UCSD-AML1 (cell line): ENCODE results near the gene ISCU.

ENCODE experiments used
- DNase-seq: peaks from one replicate; lab custom pipeline; 2025; ENCODE audit not compliant: unreplicated experiment; lab: John Stamatoyannopoulos, UW

Gene ISCU

DNA sequence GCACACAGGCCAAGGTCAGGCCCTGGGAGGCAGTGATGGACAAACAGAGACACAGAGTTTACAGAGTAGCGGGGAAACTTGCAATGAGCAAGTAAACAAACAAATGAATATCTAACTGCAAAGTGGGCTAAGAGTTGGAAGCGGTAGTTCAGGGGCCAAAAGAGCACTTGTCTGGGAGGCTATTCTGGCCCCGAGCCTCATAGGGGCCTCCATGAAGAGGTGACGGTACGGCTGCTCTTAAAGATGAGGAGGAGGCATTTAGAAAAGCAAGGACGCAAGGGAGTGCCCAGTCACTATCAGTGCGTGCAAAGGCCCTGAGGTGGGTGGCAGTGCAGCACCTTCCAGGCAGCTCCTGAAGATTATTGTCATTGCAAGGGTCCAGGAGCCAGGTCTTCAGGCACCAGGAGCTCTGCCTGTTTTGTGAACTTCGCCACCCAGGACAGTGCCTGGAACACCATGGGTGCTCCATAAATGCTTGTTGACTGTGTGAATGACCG, 39.9 kb downstream of the ISCU start:
- no peak for DNase-seq

DNA sequence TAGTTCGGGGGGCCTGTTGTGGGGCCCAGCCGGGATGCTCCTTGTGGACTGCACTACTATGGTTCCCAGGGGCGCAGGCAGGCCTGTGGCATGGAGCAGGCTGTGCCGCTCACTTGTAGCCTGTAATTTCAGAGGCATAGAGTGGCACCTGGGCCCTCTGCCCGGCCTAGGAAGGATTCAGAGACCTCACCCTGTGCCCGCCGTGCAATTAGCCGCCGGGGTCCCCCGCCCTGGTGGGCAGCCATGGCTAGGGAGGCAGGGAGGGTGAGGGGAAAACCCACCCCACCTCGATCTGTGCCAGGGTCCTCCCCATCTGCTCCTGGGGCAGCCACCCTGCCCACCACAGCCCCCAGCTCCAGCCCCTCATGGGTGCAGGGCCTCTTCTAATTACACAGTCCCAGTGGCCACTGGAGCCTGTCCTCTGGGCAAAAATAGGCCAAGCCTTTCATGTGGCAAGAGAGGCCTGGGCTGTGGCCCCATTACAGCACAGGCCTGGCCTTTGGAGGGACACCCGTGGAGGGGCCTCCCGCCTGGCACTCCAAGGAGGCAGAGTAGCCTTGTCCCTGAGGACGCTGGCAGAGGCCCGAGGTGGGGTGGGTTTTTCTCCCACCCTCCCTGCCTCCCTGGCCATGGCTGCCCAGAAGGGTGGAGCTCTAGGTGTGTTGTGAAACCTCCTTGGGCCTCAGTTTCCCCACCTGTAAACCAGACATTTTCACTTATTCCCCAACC, 40.7 kb downstream of the ISCU start:
- DNase-seq = no peak

DNA sequence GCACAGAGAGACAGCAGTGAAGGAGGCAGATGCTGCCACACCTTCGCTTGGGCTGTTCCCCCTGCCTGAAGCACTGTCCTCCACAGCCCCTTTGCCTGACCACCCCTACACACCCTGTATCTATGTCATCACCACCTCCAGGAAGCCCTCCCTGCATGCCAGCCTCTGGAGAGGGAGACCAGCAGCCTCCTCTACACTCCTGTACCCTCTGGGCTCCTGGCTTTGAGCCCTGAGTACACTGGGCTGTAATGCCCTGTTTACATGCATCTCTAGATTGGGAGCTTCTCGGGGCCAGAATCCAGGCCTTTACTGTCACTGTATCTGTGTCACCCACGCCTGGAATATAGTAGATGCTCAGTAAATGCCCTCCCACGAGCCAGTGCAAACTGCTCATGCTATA, 41.3 kb downstream of the ISCU start:
- DNase-seq = no peak

DNA sequence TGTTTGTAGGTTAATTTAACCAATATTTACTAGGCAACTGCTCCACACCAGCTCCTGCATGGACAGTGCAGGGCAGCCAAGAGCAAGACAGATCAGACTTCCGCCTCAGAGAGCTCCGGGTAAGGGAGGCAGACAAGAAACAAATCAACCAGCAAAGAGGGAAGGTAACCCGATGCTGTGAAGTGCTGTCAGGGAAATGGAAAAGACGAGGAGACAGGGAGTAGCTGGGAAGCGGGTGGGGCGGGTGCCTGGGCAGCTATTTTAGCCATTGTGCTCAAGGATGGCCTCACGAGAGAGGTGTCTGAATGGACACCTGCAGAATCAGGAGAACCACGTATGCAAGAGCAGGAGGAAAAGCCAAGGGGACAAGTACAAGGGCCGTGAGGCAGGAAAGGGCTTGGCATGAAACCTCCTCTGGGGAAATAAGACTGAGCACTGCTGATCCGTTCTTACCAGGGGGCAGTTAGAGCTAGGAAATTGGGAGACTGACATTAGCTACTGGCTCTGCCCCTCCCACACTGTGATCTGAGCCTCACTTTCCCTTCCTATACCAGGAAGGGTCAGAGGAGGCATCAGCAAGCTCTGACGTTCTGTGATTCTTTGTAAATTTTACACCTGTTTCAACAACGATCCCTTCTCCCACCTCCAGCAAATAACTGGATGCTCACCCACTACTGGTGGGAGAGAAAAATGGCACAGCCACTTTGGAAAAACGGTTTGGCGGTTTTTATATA, 42.0 kb downstream of the ISCU start:
- no peak for DNase-seq

DNA sequence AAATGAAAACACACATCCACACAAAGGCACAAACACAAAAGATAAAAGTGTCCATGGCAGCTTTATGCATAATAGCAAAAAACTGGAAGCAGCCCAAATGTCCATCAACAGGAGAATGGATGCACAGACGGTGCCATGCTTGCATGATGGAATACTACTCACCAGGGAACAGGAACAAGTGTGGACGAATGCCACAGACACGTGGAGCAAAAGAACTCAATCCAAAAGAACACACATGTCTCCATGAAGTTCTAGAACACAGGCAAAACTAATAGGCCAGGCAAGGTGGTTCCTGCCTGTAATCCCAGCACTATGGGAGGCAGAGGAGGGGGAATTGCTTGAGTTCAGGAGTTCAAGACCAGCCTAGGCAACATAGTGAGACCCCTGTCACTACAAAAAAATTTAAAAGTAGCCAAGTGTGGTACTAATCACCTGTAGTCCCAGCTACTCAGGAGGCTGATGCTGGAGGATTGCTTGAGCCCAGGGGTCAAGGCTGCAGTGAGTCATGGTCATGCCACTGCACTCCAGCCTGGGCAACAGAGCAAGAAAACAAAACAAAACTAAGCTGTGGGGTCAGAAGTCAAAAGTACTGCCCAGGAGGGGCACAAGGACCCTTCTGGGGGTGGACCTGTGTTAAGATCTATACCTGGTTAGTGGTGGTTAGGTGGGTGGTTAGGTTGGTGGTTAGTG, 42.7 kb downstream of the ISCU start:
- DNase-seq = no peak

DNA sequence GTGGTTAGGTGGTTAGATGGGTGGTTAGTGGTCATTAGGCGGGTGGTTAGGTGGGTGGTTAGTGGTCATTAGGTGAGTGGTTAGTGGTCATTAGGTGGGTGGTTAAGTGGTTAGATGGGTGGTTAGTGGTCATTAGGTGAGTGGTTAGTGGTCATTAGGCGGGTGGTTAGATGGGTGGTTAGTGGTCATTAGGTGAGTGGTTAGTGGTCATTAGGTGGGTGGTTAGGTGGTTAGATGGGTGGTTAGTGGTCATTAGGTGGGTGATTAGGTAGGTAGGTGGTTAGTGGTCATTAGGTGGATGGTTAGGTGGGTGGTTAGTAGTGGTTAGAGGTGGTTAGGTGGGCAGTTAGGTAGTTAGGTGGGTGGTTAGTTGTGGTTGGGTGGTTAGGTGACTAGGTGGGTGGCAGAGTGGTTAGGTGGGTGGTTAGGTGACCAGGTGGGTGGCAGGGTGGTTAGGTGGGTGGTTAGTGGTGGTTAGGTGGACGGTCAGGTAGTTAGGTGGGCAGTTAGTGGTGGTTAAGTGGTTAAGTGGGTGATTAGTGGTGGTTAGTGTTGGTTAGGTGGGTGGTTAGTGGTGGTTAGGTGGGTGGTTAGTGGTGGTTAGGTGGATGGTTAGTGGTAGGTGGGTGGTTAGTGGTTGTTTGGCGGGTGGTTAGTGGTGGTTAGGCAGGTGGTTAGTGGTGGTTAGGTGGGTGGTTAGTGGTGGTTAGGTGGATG, 43.5 kb downstream of the ISCU start:
- no peak for DNase-seq

DNA sequence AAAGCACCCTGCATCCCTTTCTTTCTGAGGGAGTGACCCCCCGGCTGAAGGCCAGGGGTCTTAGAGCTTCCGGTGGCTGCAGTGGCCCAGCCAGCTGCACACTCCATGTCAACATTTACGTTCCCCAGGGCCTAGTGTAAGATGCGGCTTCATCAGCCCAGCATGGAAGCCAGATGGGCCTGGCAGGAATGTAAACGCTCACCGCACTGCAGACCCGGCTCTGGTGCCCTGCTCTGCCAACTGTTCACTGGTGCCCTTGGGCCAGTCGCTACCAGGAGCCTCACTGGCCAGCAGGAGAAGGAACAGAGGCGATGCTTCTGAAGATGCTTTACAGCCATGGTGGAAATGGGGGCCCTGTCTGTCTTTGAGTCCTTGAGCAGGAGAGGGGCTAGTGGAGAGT, 44.1 kb downstream of the ISCU start:
- no peak for DNase-seq

DNA sequence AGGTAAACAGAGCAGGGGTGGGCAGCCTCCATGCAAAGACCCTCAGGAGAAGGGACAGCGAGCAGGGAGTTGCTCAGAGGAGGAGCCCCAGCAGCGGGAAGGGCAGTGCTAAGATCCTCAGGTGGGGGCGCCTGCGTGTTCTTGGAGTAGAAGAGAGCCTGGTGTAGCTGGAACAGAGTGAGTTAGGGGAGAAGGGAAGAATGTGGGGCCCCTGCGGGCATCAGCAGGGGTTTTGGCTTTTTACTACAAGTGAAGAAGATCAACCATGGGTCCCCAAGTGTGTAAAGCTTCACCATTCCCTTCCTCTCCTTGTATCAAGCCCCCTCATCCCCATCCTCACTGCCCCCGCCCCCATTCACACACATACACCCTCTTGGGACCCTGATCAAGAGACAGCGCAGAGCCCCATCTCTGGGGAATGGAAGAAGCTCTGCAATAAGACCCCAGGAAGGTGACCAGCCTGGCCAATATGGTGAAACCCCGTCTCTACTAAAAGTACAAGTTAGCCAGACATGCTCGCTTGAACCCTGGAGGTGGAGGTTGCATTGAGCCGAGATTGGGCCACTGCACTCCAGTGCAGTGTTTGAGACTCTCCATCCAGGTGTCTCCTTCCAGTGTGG, 45.7 kb downstream of the ISCU start:
- DNase-seq = no peak

DNA sequence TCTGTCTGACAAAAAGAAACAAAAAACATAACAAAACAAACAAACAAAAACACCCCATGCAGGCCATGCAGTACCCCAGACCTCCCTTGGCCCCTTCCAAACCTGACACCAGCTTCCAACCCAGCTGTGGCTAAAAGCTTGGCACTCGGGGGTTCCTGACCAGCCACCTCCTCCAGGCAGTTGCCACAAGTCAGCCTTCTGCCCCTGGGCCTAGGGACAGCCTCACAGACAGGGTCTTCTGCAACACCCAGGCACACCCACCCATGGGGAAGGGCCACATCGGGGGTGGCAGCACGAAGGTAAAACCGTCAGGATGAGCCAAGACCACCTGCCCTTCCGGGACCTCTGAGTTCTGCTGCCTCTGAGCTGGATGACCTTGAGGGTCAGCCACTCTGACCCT, 46.2 kb downstream of the ISCU start:
- no peak for DNase-seq

DNA sequence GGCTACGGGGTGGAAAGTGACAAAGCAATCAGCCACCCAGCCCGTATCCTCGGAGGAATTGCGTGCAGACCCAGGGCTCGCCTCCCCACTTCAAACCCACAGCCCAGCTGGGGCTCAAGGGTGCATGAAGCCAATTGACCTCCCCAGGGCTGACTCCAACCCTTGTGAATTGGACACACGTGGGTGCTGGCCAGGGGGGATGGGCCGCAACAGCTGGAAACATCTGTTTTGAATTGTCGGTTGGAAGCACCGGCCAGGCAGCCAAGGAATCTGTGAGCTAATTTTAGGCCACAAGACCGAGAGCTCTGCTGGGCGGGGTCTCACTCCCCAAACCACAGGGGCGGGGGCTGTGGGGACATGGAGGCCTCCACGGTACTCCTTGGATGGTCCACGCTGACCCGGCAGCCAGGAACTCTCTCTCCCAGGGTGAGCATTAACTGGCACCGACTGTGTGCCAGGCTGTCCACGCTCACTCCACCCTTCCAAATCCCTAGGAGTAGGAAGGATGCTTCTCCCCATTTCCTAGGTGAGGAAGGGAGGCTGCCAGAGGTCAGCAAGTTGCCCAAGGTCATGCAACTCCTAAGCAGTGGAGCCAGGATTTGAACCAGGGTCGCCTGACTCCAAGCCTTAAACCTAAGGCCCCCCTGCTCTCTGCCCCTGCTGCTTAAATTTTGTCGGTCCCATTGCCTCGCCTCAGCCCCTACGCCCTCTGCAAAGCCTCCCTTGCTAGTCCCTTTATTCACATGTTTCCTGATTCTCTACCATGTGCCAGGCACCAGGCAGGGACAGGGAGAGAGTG, 47.3 kb downstream of the ISCU start:
- DNase-seq = peak; percentile 70

DNA sequence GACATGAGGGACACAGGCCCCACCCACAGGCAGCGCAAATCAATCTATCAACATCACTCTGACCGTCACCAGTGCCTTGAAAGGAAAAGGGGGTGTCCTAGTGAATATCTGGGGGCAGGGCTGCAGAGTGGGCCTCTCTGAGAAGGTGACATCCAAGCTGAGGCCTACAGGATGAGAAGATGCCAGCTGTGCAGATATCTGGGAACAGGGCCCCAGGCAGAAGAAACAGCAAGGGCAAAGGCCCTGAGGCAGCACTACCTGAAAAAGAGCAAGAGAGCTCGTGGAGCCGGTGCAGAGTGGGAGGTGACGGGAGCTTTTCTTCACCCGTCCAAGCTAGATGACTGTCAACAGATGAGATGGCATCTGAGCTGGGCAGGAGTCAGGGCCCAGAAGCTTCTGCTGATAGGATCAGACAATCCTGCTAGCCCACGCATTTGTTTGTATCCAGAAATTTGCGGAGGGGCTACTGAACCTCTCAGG, 48.0 kb downstream of the ISCU start:
- no peak for DNase-seq

DNA sequence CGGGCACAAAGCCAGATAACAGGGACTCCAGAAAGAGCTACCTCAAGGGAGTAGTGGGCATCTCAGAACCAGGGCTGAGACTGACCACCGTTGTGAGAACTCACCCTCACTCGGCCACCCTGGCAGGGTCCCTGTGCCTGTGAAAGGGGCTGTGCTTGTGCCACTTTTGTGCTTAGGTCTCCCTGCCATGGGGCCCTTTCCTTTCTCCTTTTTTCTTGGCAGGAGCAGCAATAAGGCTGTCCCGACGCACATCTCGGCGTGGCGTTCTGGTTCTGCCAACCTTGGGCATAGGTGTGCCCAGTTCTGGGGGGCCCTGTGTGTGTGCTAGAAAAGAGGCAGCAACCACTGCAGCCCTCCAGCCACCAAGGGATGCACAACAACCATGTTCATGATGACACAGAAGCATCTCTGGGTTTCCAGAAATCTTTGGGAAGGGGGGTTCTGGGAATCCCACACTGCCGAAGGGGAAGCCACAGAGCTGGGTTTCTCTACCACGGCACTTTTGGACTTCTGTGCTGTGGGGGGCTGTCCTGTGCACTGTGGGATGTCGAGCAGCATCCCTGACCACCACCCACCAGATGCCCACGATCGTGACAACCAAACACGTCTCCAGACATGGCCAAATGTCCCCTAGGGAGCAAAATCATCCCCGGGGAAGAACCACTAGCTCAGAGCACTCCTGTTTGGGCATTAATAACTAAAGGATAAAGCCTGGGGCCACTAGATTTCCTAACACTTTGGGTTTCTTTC, 48.6 kb downstream of the ISCU start:
- DNase-seq = no peak

DNA sequence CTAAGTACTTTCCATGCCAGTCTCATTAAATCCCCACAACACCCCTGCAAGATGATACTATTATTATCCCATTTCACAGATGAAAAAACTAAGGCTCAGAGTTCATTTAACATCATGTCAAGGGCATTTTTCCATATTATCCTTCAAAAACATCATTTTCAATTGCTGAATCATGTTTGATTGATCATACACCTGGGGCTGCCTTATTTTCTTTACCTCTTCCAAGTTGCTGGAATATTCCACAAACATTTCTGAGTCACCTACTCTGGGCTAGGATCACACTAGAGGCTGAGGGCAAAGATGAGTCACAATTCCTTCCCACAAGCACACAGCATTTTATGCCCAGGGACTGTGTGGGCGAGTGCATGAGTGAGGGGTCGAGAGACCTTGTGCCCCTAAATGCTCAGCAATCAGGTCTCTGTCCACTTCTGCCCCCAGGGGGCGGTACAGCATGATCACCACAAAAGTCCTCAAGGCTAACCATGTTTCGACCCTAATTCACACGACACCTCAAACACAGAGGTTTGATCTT, 49.6 kb downstream of the ISCU start:
- DNase-seq = peak; percentile 54

DNA sequence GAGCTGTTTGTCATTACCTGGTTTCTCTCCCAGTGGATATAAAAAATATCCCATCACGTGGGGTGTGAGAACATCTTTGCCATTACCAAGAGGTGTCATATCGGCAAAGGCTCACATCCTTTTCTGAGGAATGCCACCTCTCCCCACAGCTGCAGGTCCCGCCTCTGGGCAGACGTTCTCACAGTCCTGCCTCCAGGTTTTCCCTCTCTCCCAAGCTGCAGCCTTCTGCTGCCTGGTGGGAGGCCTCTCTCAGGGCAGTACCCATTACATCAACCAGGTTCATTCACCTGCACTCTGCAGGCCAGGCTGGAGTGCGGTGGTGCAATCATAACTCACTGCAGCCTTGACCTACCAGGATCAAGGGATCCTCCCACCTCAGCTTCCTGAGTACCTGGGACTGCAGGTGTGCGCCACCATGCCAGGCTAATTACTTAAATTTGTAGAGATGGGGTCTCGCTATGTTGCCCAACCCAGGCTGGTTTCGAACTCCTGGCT, 50.4 kb downstream of the ISCU start:
- no peak for DNase-seq

DNA sequence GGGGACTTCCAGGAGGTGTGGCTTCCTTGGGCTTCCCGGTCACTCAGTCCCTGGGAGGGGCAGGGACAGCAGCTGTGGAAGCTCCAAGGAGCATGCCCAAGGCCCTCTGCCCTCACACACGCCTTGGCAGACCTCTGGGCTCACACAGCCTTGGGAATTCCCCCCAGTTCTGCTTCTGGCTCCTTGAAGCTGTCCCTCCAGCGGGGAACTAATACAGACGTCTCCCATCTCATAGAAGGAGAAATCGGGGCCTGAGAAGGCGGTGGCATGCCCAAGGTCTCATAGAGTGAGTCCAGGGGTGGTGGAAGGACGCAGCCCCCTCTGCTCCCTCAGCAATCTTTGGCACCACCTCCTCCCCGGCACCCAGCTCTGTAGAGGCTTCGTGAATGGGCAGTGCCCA, 51.2 kb downstream of the ISCU start:
- DNase-seq = no peak

DNA sequence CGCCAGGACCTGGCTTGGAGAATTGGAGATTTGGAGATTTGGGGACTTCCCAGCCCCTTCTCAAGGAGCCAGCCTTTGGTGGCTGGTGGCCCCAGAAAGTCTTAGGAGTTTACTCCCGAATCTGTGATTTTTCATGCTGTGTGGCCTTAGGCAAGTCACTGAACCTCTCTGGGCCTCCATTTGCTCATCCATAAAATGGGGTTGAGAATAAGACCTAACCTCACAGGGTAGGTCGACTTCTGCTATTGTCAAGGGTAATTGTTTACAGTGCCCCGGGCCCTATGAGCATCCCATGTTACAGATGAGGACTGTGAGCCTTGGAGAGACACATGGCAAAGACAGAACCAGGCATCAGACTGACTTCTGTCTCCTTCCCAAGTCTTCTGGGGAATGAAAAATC, 51.6 kb downstream of the ISCU start:
- no peak for DNase-seq

DNA sequence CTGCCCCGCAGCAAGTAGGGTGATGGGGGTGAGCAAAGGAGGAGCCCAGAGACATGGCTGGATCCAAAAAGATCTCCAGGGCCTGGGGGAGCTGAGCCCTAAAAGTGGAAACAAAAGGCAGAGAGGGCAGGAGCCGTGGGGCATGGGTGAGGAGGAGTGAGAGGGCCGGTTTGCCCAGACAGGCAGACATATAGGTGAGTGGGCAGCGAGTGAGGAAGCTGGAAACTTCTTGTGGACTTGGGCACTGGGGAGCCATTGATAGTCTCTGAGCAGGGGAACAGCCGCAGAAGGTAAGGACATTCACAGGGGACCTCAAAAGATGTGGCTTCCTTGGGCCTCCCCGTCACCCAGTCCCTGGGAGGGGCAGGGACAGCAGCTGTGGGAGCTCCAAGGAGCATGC, 52.2 kb downstream of the ISCU start:
- no peak for DNase-seq

DNA sequence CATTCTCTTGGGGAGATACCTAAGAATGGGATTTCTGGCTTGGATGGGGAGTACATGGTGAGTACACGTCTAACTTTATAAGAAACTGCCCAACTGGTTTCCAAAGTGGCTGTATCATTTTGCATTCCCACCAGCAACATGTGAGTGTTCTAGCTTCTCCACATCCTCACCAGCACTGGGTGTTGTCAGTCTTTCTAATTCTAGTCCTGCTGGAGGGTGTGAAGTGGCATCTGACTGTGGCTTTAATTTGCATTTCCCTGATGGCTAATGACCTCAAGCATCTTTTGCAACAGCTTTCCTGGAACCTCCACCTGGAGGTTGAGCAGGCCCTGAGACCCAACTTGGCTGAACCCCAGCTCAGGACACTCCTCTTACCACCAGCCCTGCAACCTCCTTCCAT, 53.5 kb downstream of the ISCU start:
- DNase-seq = no peak

DNA sequence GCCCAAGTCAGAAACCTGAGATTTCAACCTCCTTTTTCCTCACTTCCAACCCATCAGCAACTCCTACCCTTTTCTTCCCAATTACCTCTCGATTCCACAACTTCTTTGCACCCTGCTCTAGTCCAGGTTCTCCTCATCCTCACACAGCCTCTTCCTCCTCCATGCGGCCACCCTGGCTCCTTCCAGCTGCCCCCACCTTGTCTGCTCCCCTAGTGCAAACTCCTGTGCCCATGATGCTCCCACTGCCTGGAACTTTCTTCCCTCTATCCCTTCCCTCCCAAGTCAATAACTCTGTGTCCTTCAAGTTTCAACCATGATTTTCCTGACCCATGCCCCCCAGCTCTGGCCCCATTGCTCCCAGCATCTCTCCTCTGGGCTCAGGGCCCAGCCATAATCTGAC, 54.0 kb downstream of the ISCU start:
- DNase-seq = no peak
